Measurements from ENCODE around the gene PUS10. TPM values are rescaled to one million over a fixed set of nuclear protein-coding genes. Genes with fewer than 3 reads are reported as not detected.

PUS10 gene
- 2.5 and 2.6 TPM in 2 replicates for polyA plus RNA-seq (2013)

- H3K14ac ChIP-seq (ENCODE audit: low read length): peak within 1 kb of the TSS; percentile 81
- no CpG with 5 or more reads among the region's 39 CpGs for WGBS (ENCODE audit: extremely low coverage, insufficient coverage, insufficient read length)
Observed at GRCh38 chr2:61017556-61018317, at the start of gene PUS10, which contains the start of gene PEX13. PUS10 (minus strand) TSS chr2:61018255; CDS start chr2:61011890, 6,365 bp downstream. PEX13 (plus strand) TSS chr2:61017720; CDS start chr2:61017760, 40 bp downstream.

GRCh38 chr2:61065714-61066709, 48.0 kb upstream of the PUS10 start, which contains the start of gene SANBR:
SANBR (plus strand) TSS chr2:61065871; CDS start chr2:61070351, 4,480 bp downstream.
- Histone ChIP-seq H3K27me3 (ENCODE audit: insufficient read depth, low read length) (no peaks in the 10 kb centered on the region), H3K9ac (ENCODE audit: low read length) (peak within 1 kb of the TSS; percentile 95), H3K79me2 (ENCODE audit: control insufficient read depth, insufficient read depth, low read length, poor library complexity) (peaks cover 6% of the 10 kb centered on the region), H3K14ac (ENCODE audit: low read length) (peak within 1 kb of the TSS; percentile 25), H2BK5ac (ENCODE audit: low read depth, low read length, poor library complexity) (peak within 1 kb of the TSS; percentile 61), H3K4me3 (ENCODE audit: low read depth, low read length) (peak within 1 kb of the TSS; percentile 98), H3K9me3 (ENCODE audit: insufficient read depth, low read depth, low read length) (no peaks in the 10 kb centered on the region), H4K8ac (ENCODE audit: low read depth, low read length) (peak within 1 kb of the TSS; percentile 68), H3K4ac (ENCODE audit: low read depth, low read length) (peak within 1 kb of the TSS; percentile 84), H2BK120ac (ENCODE audit: insufficient read depth, low read length, poor library complexity) (peak within 1 kb of the TSS; percentile 80), H3K4me1 (ENCODE audit: control insufficient read depth in 1 of 2, insufficient read depth in 2 of 2, low read length in 2 of 2) (peaks cover 0 to 2% of the 10 kb centered on the region in 2 experiments), H2AK5ac (ENCODE audit: low read length) (no peak within 1 kb of the TSS), H3K79me1 (ENCODE audit: low read length) (peaks cover 7% of the 10 kb centered on the region), H4K91ac (ENCODE audit: low read depth, low read length) (peak within 1 kb of the TSS; percentile 86), H3K23ac (ENCODE audit: low read length) (no peak within 1 kb of the TSS), H2BK12ac (ENCODE audit: low read length) (no peak within 1 kb of the TSS), H4K12ac (ENCODE audit: low read depth, low read length) (peak within 1 kb of the TSS; percentile 86), H2AFZ (ENCODE audit: insufficient read depth, low read length, poor library complexity) (peak within 1 kb of the TSS; percentile 92), H3K4me2 (ENCODE audit: low read length) (peak within 1 kb of the TSS; percentile 87), H3K36me3 (ENCODE audit: control insufficient read depth in 1 of 2, insufficient read depth in 2 of 2, low read length in 2 of 2) (peaks cover 5% of the 10 kb centered on the region in 2 experiments), H3K18ac (ENCODE audit: low read length) (peak within 1 kb of the TSS; percentile 96), H3K27ac (ENCODE audit: low read depth, low read length) (peak within 1 kb of the TSS; percentile 73)
- WGBS (ENCODE audit: extremely low coverage, insufficient coverage, insufficient read length): no CpG with 5 or more reads among the region's 112 CpGs
- DNase-seq: peak; percentile 84 to 91

More at GRCh38 chr2:61017556-61018317, at the start of gene PUS10, which contains the start of gene PEX13:
- Histone ChIP-seq H3K4me1 (ENCODE audit: control insufficient read depth in 1 of 2, insufficient read depth in 2 of 2, low read length in 2 of 2) (peaks cover 0 to 2% of the 10 kb centered on the region in 2 experiments), H2AFZ (ENCODE audit: insufficient read depth, low read length, poor library complexity) (peak within 1 kb of the TSS; percentile 94), H4K12ac (ENCODE audit: low read depth, low read length) (peak within 1 kb of the TSS; percentile 73), H3K9ac (ENCODE audit: low read length) (peak within 1 kb of the TSS; percentile 92), H3K36me3 (ENCODE audit: control insufficient read depth in 1 of 2, insufficient read depth in 2 of 2, low read length in 2 of 2) (peaks cover 11 to 13% of the 10 kb centered on the region in 2 experiments), H3K27ac (ENCODE audit: low read depth, low read length) (peak within 1 kb of the TSS; percentile 96), H2BK120ac (ENCODE audit: insufficient read depth, low read length, poor library complexity) (peak within 1 kb of the TSS; percentile 86), H2BK12ac (ENCODE audit: low read length) (peak within 1 kb of the TSS; percentile 78), H3K27me3 (ENCODE audit: insufficient read depth, low read length) (no peaks in the 10 kb centered on the region), H3K4ac (ENCODE audit: low read depth, low read length) (peak within 1 kb of the TSS; percentile 85), H4K8ac (ENCODE audit: low read depth, low read length) (peak within 1 kb of the TSS; percentile 83), H2AK5ac (ENCODE audit: low read length) (peak within 1 kb of the TSS; percentile 69), H3K9me3 (ENCODE audit: insufficient read depth, low read depth, low read length) (peaks cover 4% of the 10 kb centered on the region), H3K4me3 (ENCODE audit: low read depth, low read length) (peak within 1 kb of the TSS; percentile 84), H2BK5ac (ENCODE audit: low read depth, low read length, poor library complexity) (peak within 1 kb of the TSS; percentile 95), H3K79me1 (ENCODE audit: low read length) (peaks cover 17% of the 10 kb centered on the region), H3K79me2 (ENCODE audit: control insufficient read depth, insufficient read depth, low read length, poor library complexity) (peaks cover 14% of the 10 kb centered on the region), H3K4me2 (ENCODE audit: low read length) (peak within 1 kb of the TSS; percentile 97), H3K23ac (ENCODE audit: low read length) (no peak within 1 kb of the TSS), H4K91ac (ENCODE audit: low read depth, low read length) (peak within 1 kb of the TSS; percentile 74), H3K18ac (ENCODE audit: low read length) (peak within 1 kb of the TSS; percentile 91)
- DNase-seq: peak; percentile 73 to 86

- Histone ChIP-seq H4K12ac (ENCODE audit: low read depth, low read length) (no peak overlapping the region), H4K91ac (ENCODE audit: low read depth, low read length) (no peak overlapping the region), H2AK5ac (ENCODE audit: low read length) (no peak overlapping the region), H4K8ac (ENCODE audit: low read depth, low read length) (no peak overlapping the region), H3K79me2 (ENCODE audit: control insufficient read depth, insufficient read depth, low read length, poor library complexity) (no peaks in the 10 kb centered on the region), H3K4me3 (ENCODE audit: low read depth, low read length) (no peak overlapping the region), H3K27ac (ENCODE audit: low read depth, low read length) (no peak overlapping the region), H3K4me2 (ENCODE audit: low read length) (no peak overlapping the region), H3K23ac (ENCODE audit: low read length) (no peak overlapping the region), H3K18ac (ENCODE audit: low read length) (no peak overlapping the region), H3K27me3 (ENCODE audit: insufficient read depth, low read length) (no peaks in the 10 kb centered on the region), H2BK5ac (ENCODE audit: low read depth, low read length, poor library complexity) (no peak overlapping the region), H2AFZ (ENCODE audit: insufficient read depth, low read length, poor library complexity) (no peak overlapping the region), H3K14ac (ENCODE audit: low read length) (no peak overlapping the region), H3K4me1 (ENCODE audit: control insufficient read depth in 1 of 2, insufficient read depth in 2 of 2, low read length in 2 of 2) (no peaks in the 10 kb centered on the region), H2BK12ac (ENCODE audit: low read length) (no peak overlapping the region), H3K9ac (ENCODE audit: low read length) (no peak overlapping the region), H2BK120ac (ENCODE audit: insufficient read depth, low read length, poor library complexity) (no peak overlapping the region), H3K9me3 (ENCODE audit: insufficient read depth, low read depth, low read length) (no peaks in the 10 kb centered on the region), H3K36me3 (ENCODE audit: control insufficient read depth in 1 of 2, insufficient read depth in 2 of 2, low read length in 2 of 2) (peaks cover 2 to 9% of the 10 kb centered on the region in 2 experiments), H3K4ac (ENCODE audit: low read depth, low read length) (no peak overlapping the region), H3K79me1 (ENCODE audit: low read length) (no peaks in the 10 kb centered on the region)
- DNase-seq: no peak
Observed at GRCh38 chr2:61059382-61059781, 41.3 kb upstream of the PUS10 start.

- Histone ChIP-seq H3K4me3 (ENCODE audit: low read depth, low read length) (no peak overlapping the region), H3K27ac (ENCODE audit: low read depth, low read length) (no peak overlapping the region), H3K27me3 (ENCODE audit: insufficient read depth, low read length) (no peaks in the 10 kb centered on the region), H3K9me3 (ENCODE audit: insufficient read depth, low read depth, low read length) (no peaks in the 10 kb centered on the region), H2BK120ac (ENCODE audit: insufficient read depth, low read length, poor library complexity) (no peak overlapping the region), H2BK5ac (ENCODE audit: low read depth, low read length, poor library complexity) (no peak overlapping the region), H3K18ac (ENCODE audit: low read length) (no peak overlapping the region), H3K36me3 (ENCODE audit: control insufficient read depth in 1 of 2, insufficient read depth in 2 of 2, low read length in 2 of 2) (peaks cover 6 to 14% of the 10 kb centered on the region in 2 experiments), H2AFZ (ENCODE audit: insufficient read depth, low read length, poor library complexity) (no peak overlapping the region), H4K12ac (ENCODE audit: low read depth, low read length) (no peak overlapping the region), H2AK5ac (ENCODE audit: low read length) (no peak overlapping the region), H3K79me1 (ENCODE audit: low read length) (no peaks in the 10 kb centered on the region), H3K4me1 (ENCODE audit: control insufficient read depth in 1 of 2, insufficient read depth in 2 of 2, low read length in 2 of 2) (no peaks in the 10 kb centered on the region), H3K23ac (ENCODE audit: low read length) (no peak overlapping the region), H4K8ac (ENCODE audit: low read depth, low read length) (no peak overlapping the region), H4K91ac (ENCODE audit: low read depth, low read length) (no peak overlapping the region), H3K4me2 (ENCODE audit: low read length) (no peak overlapping the region), H3K14ac (ENCODE audit: low read length) (no peak overlapping the region), H3K79me2 (ENCODE audit: control insufficient read depth, insufficient read depth, low read length, poor library complexity) (no peaks in the 10 kb centered on the region), H3K9ac (ENCODE audit: low read length) (no peak overlapping the region), H3K4ac (ENCODE audit: low read depth, low read length) (no peak overlapping the region), H2BK12ac (ENCODE audit: low read length) (no peak overlapping the region)
- no peak for DNase-seq
Observed at GRCh38 chr2:61057562-61057961, 39.5 kb upstream of the PUS10 start.

Measured in trophoblast cell (in vitro differentiated cells and primary cell).